ENCODE data around the gene KREMEN2.

DNA sequence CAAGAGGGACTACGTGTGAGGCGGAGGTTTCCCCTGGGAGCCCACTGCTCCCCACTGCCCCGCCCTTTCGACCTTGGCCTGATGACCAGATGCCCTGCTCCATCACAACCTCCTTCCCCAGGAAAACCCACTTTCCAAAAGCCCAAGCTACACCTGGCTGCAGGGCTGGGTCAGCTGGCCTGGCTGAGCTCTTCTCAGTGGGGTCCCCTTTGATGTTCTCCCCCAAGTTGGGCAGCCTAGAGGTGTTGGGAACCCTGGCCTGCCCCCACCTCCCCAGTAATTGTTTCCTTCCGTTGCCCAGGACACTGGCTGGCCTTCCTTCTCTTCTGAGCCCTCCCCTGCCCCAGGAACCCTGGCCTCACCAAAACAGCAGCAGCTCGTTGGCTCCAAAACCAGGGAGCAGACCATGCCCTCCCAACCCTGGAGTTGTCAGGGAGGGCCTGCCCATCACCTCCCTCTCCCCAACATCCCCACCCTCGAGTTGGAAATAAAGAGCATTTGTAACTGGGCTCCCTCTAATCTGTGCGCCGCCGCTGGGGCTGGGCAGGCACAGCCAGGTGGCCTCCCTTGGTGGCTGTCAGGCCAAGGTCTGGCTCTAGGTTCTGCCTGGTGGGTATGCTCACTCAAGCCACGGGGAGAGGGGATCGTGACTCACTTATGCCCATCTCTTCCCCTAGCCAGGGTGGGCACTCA is 50.1 kb downstream of the KREMEN2 start:
- TF ChIP-seq, protein P1, sequence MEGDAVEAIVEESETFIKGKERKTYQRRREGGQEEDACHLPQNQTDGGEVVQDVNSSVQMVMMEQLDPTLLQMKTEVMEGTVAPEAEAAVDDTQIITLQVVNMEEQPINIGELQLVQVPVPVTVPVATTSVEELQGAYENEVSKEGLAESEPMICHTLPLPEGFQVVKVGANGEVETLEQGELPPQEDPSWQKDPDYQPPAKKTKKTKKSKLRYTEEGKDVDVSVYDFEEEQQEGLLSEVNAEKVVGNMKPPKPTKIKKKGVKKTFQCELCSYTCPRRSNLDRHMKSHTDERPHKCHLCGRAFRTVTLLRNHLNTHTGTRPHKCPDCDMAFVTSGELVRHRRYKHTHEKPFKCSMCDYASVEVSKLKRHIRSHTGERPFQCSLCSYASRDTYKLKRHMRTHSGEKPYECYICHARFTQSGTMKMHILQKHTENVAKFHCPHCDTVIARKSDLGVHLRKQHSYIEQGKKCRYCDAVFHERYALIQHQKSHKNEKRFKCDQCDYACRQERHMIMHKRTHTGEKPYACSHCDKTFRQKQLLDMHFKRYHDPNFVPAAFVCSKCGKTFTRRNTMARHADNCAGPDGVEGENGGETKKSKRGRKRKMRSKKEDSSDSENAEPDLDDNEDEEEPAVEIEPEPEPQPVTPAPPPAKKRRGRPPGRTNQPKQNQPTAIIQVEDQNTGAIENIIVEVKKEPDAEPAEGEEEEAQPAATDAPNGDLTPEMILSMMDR (IDR thresholded peaks at IDR 0.05; ENCODE audit: insufficient read depth, low read depth, low read length) = no peak
- no peak for TF ChIP-seq EZH2 (IDR thresholded peaks at IDR 0.05; ENCODE audit: insufficient read depth, low read length)
